ENCODE results near the gene F11.
"Not testable (repeated sequence)": the region's sequence is repeated elsewhere in the genome, so short reads cannot be mapped to it uniquely, and the experiment has no call there.

The F11 gene

DNA sequence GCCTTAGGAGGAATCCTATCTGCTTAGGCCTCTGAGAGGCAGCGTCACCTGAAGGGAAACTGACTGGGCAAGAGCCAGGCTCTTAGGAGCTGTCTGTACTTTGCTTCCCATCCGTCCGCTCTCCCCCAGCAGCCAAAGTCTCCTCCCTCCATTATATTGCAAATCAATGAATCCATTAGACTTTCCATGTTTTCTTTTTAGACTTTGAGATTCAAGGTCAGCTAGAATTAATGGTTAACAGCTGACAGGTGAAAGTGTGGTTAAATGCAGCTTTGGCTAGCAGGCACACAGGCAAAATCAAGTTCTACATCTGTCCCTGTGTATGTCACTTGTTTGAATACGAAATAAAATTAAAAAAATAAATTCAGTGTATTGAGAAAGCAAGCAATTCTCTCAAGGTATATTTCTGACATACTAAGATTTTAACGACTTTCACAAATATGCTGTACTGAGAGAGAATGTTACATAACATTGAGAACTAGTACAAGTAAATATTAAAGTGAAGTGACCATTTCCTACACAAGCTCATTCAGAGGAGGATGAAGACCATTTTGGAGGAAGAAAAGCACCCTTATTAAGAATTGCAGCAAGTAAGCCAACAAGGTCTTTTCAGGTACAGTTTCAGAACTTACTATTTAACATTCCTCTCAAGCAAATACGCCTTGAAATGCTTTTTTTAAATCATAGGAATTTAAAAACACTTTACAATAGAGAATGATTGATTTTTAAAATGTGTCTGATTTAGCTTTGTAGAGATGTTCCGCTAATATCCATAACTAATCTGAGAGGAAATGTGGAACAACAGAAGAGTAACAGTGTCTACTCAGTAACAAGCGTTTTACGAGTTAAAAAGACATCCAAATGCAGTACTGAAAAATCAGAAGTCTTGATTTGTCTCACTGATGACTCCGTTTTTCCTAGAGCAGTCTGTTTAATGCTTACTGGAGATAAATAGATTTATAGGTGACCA is at the start of gene F11:
Gene F11, plus strand, starts transcription at position 507 of the 970 bp plus-strand sequence. CDS start 948 bp downstream, outside the sequence.
- DNase-seq (ENCODE audit: low read depth) = no peak

DNA sequence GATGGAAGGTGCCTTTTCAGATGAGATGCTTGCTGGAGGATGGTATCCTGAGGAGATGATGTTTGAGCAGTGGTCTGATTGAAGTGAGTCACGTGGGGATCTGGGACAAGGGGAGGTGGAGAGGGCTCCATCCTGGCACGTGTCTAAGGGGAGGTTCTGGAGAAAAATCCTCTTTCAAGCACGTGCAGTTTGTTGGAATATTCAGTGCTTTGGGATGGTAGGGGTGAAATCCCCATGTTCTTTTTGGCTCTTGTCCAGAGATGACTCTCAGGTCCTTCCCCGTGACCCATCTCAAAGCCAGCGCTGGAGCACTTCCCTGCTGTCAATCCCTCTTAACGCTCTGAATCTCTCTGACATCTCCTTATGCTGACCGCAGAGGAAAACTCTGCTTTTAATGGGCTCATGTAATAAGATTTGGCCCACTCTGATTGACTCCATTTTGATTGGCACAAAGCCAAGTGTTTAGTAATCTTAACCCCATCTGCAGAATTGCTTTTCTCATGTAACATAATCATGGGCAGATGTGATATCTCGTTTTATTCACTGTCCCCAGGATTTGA is 49.4 kb upstream of the F11 start:
- no peak for DNase-seq (ENCODE audit: low read depth)

DNA sequence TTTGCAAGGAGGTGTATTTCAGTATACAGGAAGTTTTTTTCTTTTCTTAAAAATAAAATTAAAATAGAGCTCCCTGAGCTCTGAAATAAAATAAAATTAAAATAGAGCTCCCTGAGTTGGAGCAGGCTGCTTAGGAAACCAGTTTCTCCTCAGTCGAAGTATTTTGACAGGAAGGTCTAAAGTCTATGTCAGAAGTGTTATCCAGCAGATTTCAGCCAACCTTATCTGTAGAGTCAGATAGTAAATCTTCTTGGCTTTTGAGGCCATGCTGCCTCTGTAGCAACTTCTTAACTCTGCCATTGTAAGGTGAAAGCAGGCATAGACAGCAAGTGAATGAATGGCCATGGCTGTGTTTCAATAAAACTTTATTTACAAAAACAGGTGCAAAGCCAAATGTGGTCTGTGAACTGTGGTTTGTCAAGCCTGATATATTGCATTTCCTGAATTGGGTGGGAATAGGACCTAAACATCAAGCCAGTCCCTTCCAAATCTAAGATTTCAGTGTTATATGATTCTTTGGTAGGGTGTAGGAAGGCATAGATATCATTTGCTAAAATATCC is 48.2 kb upstream of the F11 start:
- no peak for DNase-seq (ENCODE audit: low read depth)

DNA sequence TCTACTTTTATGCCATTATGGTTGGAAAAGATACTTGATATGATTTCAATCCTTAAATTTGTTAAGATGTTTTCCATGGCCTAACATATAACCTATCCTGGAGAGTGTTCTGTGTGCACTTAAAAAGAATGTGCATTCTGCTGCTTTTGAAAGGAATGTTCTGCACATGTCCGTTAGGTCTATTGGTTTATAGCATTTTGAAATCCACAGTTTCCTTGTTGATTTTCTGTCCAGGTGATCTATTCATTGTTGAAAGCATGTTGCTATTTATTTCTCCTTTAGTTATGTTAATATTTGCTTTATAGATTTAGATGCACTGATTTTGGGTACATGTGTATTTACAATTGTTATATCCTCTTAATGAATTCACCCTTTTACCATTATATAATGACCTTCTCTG is 44.4 kb upstream of the F11 start:
- no peak for DNase-seq (ENCODE audit: low read depth)

DNA sequence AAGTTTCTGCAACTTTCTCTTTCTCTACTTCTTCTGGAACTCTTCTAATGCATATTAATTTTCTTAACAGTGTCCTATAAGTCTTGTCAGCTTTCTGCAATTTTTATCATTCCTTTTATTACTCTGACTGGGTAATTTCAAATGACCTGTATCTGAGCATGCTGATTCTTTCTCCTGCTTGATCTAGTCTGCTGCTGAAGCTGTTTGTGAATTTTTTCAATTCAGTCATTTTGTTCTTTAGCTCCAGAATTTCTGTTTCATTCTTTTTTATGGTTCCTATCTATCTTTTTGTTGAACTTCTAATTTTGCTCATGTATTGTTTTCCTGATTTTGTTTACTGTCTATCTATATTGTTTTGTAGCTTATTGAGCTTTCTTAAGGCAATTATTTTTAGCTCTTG is 40.1 kb upstream of the F11 start:
- no peak for DNase-seq (ENCODE audit: low read depth)

DNA sequence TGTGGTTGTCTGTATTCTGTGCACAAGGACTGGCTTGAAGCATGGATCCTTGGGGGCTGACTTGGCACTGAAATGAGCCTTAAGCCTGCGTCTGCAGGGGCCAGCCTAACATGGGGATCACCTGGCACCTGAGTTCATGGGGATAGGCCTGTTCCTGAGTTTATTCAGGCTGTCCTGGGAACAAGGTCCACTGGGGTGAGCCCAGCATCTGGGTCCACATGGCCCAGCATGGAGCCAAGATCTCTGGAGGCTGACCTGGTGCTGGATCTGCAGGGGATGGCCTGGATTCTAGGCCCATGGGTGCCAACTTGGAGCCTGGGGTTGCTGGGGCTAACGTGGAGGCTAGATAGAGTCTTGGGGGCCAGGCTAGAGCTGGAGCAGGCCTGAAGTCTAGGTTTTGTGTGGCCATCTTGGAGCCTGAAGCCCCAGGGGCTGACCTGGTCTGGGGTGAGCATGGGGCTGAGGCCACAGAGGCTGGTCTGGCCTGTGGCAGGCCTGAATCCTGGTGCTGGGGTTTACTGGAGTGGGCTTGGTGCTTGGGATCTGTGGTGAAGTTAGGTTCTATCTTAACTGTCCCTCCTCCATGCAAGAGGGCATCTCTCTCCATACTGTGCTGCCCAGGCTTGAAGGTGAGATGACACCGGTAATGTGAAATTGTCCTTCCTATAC is 39.3 kb upstream of the F11 start:
- no peak for DNase-seq (ENCODE audit: low read depth)

DNA sequence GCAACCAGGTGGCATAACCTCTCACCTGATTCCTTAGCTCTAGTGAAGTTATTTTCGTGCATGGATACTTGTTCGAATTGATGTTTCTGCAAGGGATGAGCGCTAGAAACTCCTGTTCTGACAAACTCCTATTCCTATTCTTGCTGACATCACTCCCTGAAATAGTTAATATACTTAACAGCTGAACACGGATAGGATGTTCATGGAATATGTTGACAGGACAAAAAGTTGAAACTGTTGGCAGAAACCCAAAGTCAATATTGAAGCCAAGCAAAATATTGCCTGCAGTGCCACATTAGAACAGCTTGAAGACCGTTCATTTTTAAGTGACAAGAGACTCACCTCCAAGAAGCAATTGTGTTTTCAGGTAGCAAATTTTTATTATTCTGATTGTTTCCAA is 38.8 kb upstream of the F11 start, which contains the start of gene KLKB1:
Gene KLKB1, plus strand, starts transcription at position 287 of the 400 bp plus-strand sequence. CDS start 689 bp downstream, outside the sequence.
- DNase-seq (ENCODE audit: low read depth) = no peak

- DNase-seq (ENCODE audit: low read depth) = no peak
These were observed 38.1 kb upstream of the F11 start for GRCh38 chr4:186227744-186228513.

DNA sequence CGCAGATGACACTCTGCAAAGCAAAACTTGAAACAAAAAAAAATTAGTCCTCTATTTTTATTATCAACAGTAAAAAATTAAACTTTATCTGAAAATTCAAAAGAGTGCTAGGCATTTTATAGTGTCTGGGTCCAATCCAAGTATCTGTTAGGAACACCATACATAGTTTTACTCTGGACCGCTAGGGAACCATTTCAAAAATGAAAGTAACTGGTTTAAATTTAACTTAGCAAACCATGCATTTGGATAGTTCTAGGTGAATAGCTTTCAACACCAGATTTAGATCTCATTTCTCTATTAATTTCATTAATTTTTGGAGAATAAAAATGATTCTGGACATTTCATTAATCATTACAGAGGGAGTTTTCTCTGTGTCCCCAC is 37.5 kb upstream of the F11 start:
- no peak for DNase-seq (ENCODE audit: low read depth)

DNA sequence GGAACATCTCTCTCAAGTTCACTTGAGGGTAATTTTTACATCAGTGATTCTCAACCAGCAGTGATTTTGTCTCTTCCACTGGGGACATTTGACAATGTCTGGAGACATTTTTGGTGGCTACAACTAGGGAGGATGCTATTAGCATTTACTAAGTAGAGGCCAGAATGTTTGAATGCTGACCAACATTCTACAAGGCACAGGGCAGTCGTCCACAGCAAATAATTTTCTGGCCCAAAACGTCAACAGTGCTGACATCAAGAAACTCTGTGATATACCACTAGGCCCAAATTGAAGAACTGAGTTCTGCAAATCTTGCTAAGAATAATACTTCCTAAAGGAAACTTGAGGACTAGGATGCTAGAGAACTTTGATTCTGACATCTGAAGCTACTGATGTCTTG is 31.6 kb upstream of the F11 start:
- DNase-seq (ENCODE audit: low read depth) = no peak

DNA sequence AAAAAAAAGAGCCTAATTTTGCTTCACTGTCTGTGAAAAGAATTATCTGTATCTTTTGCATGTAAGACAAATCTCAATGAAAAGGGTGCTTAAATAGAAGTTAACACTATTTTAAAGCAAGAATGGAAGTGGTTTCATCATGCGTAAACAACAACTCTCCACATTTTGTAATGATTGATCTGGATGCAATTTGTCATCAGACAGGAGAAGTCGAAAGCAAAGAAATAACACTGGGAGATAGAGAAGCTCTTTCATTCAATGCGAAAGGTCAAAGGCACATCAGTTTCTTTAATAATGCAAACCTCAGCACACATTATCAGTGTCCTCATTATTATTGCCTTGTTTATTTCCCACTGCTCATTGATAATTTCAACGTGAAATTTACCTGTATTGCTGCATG is 29.9 kb upstream of the F11 start:
- no peak for DNase-seq (ENCODE audit: low read depth)

- DNase-seq (ENCODE audit: low read depth) = no peak
These were observed 25.5 kb upstream of the F11 start for GRCh38 chr4:186240452-186240847.

DNA sequence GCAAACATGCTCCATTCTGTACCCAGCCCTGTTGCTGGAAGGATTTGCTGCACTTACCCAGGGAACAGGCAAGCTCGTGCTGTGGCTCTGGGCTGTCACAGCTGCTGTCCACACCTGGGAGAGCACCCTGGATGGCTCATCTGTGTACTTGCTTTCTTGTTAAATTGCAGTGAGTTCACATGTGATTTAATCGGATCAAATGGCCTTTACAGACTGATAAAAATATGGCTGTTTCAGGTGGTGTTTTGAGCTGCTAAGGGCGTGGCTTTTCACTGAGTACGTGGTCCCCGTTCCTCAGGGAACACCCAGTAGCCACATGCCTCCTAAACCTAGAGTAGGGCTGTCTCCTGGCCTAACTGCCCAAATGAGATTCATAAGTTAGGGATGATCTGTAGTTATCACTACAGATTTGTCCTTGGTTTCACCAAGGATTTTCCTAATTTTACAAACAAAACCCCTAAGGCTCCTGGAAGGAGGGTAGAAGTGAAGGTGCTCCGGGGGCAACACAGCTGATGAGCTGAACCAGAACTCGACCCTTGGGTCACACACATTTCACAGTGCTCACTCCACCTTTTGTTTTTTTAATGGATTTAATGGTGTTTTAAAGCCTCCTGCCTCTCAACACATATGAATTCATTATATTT is 25.0 kb upstream of the F11 start:
- DNase-seq (ENCODE audit: low read depth) = no peak

DNA sequence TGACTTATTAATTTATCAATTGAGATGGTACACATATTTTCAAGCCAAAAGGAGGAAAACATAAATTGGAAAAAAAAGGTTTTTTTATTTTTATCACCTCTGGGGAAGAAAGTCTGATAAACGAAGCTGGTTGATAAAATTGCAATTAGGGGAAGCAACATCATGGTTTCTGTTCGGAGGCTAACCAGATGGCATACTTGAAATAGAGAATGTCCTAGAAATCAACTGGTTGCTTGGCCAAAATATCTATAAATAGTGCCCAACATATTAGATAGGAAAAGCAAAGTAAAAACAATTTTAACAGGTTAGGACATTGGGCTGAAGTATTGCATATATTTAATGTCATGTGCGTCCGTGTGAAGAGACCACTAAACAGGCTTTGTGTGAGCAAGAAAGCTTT is 24.4 kb upstream of the F11 start:
- DNase-seq (ENCODE audit: low read depth) = no peak

DNA sequence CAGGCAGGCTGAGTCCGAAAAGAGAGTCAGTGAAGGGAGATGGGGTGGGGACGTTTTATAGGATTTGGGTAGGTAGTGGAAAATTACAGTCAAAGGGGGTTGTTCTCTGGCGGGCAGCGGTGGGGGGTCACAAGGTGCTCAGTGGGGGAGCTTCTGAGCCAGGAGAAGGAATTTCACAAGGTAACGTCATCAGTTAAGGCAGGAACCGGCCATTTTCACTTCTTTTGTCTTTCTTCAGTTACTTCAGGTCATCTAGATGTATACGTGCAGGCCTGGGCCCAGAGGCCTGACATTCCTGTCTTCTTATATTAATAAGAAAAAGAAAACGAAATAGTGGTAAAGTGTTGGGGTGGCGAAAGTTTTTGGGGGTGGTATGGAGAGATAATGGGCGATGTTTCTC is 24.0 kb upstream of the F11 start:
- DNase-seq (ENCODE audit: low read depth) = not testable (repeated sequence)

DNA sequence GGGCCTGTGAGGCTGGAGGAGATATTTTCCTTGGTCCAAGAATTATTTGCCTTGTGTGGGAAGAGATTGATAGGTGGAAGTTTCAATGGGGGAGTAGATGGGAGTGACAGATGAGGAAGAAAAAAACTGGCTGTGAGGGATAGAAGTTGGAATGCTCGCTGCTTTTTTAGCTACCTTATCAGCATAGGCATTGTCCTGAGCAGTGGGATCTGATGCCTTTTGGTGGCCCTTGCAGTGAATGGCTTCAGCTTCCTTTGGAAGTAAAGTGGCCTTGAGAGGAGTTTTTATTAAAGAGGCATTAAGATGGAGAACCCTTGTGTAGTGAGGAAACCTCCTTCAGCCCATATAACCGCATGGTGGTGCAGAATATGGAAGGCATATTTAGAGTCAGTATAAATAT is 22.7 kb upstream of the F11 start:
- DNase-seq (ENCODE audit: low read depth) = no peak

DNA sequence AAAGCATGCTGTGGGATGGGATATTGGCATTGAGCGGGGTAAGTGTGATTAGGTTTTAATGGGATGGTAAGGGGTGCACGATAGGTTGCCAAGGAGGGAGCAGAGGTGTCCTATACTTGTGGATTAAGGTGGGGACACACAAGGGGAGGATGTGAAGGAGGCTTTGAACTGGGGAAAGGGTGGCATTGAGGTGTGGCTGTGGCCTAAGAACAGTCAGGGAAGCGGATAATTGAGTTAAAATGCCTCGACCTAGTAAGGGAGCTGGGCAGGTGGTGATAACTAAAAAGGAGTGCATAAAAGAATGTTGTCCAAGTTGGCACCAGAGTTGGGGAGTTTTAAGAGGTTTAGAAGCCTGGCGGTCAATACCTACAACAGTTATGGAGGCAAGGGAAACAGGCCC is 21.2 kb upstream of the F11 start:
- DNase-seq (ENCODE audit: low read depth) = no peak

DNA sequence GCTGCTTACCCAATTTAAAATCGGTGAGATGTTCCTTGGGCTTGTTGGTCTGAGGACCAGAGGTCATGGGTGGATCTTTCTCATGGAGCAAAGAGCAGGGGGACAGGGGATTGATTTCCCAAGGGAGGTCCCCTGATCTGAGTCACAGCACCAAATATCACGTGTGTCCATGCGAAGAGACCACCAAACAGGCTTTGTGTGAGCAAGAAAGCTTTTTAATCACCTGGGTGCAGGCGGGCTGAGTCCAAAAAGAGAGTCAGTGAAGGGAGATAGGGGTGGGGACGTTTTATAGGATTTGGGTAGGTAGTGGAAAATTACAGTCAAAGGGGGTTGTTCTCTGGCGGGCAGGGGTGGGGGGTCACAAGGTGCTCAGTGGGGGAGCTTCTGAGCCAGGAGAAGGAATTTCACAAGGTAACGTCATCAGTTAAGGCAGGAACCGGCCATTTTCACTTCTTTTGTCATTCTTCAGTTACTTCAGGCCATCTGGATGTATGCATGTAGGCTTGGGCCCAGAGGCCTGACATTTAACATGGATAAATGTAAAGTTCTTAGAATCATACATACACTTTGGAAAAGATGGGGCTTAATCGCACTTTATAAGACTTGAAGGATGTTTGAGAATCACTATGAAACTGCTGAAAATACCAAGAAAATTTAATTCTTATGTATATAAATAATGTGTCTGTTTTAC is 18.8 kb upstream of the F11 start:
- not testable (repeated sequence) for DNase-seq (ENCODE audit: low read depth)

DNA sequence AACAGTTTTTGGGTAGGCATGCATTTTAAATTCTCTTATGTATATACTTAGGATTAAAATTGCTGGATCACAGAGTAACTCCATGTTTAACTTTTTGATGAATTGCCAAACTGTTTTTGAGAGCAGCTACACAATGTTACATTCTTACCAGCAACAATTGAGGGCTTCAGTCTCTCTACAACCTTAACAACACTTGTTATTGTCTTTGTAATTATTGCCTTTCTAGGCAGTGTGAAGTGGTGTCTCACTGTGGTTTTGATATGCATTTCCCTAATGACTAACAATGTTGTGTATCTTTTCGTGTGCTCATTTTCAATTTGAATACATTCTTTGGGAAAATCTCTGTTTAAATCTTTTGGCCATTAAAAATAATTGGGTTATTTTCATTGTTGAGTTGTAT is 17.3 kb upstream of the F11 start:
- DNase-seq (ENCODE audit: low read depth) = no peak
